Measurements from ENCODE around the gene CIITA. TPM values are rescaled to one million over a fixed set of nuclear protein-coding genes. Genes with fewer than 3 reads are reported as not detected.
"Not testable (repeated sequence)": the region's sequence is repeated elsewhere in the genome, so short reads cannot be mapped to it uniquely, and the experiment has no call there.

CIITA gene
- polyA plus RNA-seq, 2 donors: 2.8 to 5.5 TPM

GRCh38 chr16:10964039-10964890 is 87.3 kb downstream of the CIITA start:
- WGBS, 2 donors: 34 to 36% methylated on average over 20 of the region's 20 CpGs

GRCh38 chr16:10964891-10965326 is 87.9 kb downstream of the CIITA start:
- 84 to 87% methylated on average over 8 of the region's 8 CpGs for WGBS, 2 donors
- Histone ChIP-seq H3K9me3 (ENCODE audit: control insufficient read depth in 2 of 2, insufficient read depth in 1 of 2, low read depth in 1 of 2, low read length in 1 of 2) (no peaks in the 10 kb centered on the region), H3K4me1 (ENCODE audit: control insufficient read depth in 2 of 2, insufficient read depth in 2 of 2, low read length in 1 of 2) (peaks cover 0 to 4% of the 10 kb centered on the region in 2 donors), H3K27me3 (ENCODE audit: control insufficient read depth in 1 of 2, insufficient read depth in 2 of 2, low read length in 2 of 2) (no peaks in the 10 kb centered on the region), H3K36me3 (ENCODE audit: control insufficient read depth in 2 of 2, insufficient read depth in 2 of 2, low read length in 1 of 2) (peaks cover 6 to 16% of the 10 kb centered on the region in 2 donors), H3K4me3 (ENCODE audit: low read depth in 1 of 2, low read length in 2 of 2) (no peak overlapping the region), H3K27ac (ENCODE audit: low read depth in 2 of 2, low read length in 1 of 2) (no peak overlapping the region)

More at GRCh38 chr16:10964039-10964890, 87.3 kb downstream of the CIITA start:
- Histone ChIP-seq H3K27ac (ENCODE audit: low read depth in 2 of 2, low read length in 1 of 2) (peak overlapping the region in 1 of 2 donors; percentile 26), H3K4me1 (ENCODE audit: control insufficient read depth in 2 of 2, insufficient read depth in 2 of 2, low read length in 1 of 2) (peaks cover 0 to 4% of the 10 kb centered on the region in 2 donors), H3K9me3 (ENCODE audit: control insufficient read depth in 2 of 2, insufficient read depth in 1 of 2, low read depth in 1 of 2, low read length in 1 of 2) (no peaks in the 10 kb centered on the region), H3K4me3 (ENCODE audit: low read depth in 1 of 2, low read length in 2 of 2) (no peak overlapping the region), H3K27me3 (ENCODE audit: control insufficient read depth in 1 of 2, insufficient read depth in 2 of 2, low read length in 2 of 2) (no peaks in the 10 kb centered on the region), H3K36me3 (ENCODE audit: control insufficient read depth in 2 of 2, insufficient read depth in 2 of 2, low read length in 1 of 2) (peaks cover 6 to 16% of the 10 kb centered on the region in 2 donors)

GRCh38 chr16:10965440-10966061 is 88.5 kb downstream of the CIITA start:
- 78 to 79% methylated on average over 6 of the region's 6 CpGs for WGBS, 2 donors
- Histone ChIP-seq H3K27ac (ENCODE audit: low read depth in 2 of 2, low read length in 1 of 2) (no peak overlapping the region), H3K9me3 (ENCODE audit: control insufficient read depth in 2 of 2, insufficient read depth in 1 of 2, low read depth in 1 of 2, low read length in 1 of 2) (no peaks in the 10 kb centered on the region), H3K4me1 (ENCODE audit: control insufficient read depth in 2 of 2, insufficient read depth in 2 of 2, low read length in 1 of 2) (peaks cover 0 to 4% of the 10 kb centered on the region in 2 donors), H3K36me3 (ENCODE audit: control insufficient read depth in 2 of 2, insufficient read depth in 2 of 2, low read length in 1 of 2) (peaks cover 6 to 19% of the 10 kb centered on the region in 2 donors), H3K27me3 (ENCODE audit: control insufficient read depth in 1 of 2, insufficient read depth in 2 of 2, low read length in 2 of 2) (no peaks in the 10 kb centered on the region), H3K4me3 (ENCODE audit: low read depth in 1 of 2, low read length in 2 of 2) (no peak overlapping the region)

- H3K4me3 ChIP-seq (ENCODE audit: low read depth in 1 of 2, low read length in 2 of 2): no peak overlapping the region
- H3K4me1 ChIP-seq (ENCODE audit: control insufficient read depth in 2 of 2, insufficient read depth in 2 of 2, low read length in 1 of 2): peaks cover 0 to 4% of the 10 kb centered on the region in 2 donors
- no peaks in the 10 kb centered on the region for H3K9me3 ChIP-seq (ENCODE audit: control insufficient read depth in 2 of 2, insufficient read depth in 1 of 2, low read depth in 1 of 2, low read length in 1 of 2)
- H3K27me3 ChIP-seq (ENCODE audit: control insufficient read depth in 1 of 2, insufficient read depth in 2 of 2, low read length in 2 of 2): no peaks in the 10 kb centered on the region
- WGBS, 2 donors: 89% methylated on average over 5 of the region's 5 CpGs
- no peak overlapping the region for H3K27ac ChIP-seq (ENCODE audit: low read depth in 2 of 2, low read length in 1 of 2)
- H3K36me3 ChIP-seq (ENCODE audit: control insufficient read depth in 2 of 2, insufficient read depth in 2 of 2, low read length in 1 of 2): peaks cover 6 to 19% of the 10 kb centered on the region in 2 donors
Observed at GRCh38 chr16:10966129-10966528, 89.1 kb downstream of the CIITA start.

- WGBS, 2 donors: 61 to 63% methylated on average over 4 of the region's 4 CpGs
- not testable (repeated sequence) for H3K9me3 ChIP-seq (ENCODE audit: control insufficient read depth in 2 of 2, insufficient read depth in 1 of 2, low read depth in 1 of 2, low read length in 1 of 2); H3K27me3 ChIP-seq (ENCODE audit: control insufficient read depth in 1 of 2, insufficient read depth in 2 of 2, low read length in 2 of 2); H3K27ac ChIP-seq (ENCODE audit: low read depth in 2 of 2, low read length in 1 of 2); H3K4me1 ChIP-seq (ENCODE audit: control insufficient read depth in 2 of 2, insufficient read depth in 2 of 2, low read length in 1 of 2); H3K4me3 ChIP-seq (ENCODE audit: low read depth in 1 of 2, low read length in 2 of 2)
- peaks cover 6 to 19% of the 10 kb centered on the region in 2 donors for H3K36me3 ChIP-seq (ENCODE audit: control insufficient read depth in 2 of 2, insufficient read depth in 2 of 2, low read length in 1 of 2)
Observed at GRCh38 chr16:10966559-10966958, 89.6 kb downstream of the CIITA start.

- Histone ChIP-seq H3K9me3 (ENCODE audit: control insufficient read depth in 2 of 2, insufficient read depth in 1 of 2, low read depth in 1 of 2, low read length in 1 of 2) (no peaks in the 10 kb centered on the region), H3K4me3 (ENCODE audit: low read depth in 1 of 2, low read length in 2 of 2) (no peak overlapping the region), H3K27me3 (ENCODE audit: control insufficient read depth in 1 of 2, insufficient read depth in 2 of 2, low read length in 2 of 2) (no peaks in the 10 kb centered on the region), H3K36me3 (ENCODE audit: control insufficient read depth in 2 of 2, insufficient read depth in 2 of 2, low read length in 1 of 2) (peaks cover 6 to 21% of the 10 kb centered on the region in 2 donors), H3K4me1 (ENCODE audit: control insufficient read depth in 2 of 2, insufficient read depth in 2 of 2, low read length in 1 of 2) (peaks cover 0 to 4% of the 10 kb centered on the region in 2 donors), H3K27ac (ENCODE audit: low read depth in 2 of 2, low read length in 1 of 2) (no peak overlapping the region)
- WGBS, 2 donors: 80 to 86% methylated on average over 5 of the region's 5 CpGs
Observed at GRCh38 chr16:10967986-10968385, 91.0 kb downstream of the CIITA start.

- Histone ChIP-seq H3K4me1 (ENCODE audit: control insufficient read depth in 2 of 2, insufficient read depth in 2 of 2, low read length in 1 of 2) (peaks cover 0 to 4% of the 10 kb centered on the region in 2 donors), H3K9me3 (ENCODE audit: control insufficient read depth in 2 of 2, insufficient read depth in 1 of 2, low read depth in 1 of 2, low read length in 1 of 2) (no peaks in the 10 kb centered on the region), H3K27ac (ENCODE audit: low read depth in 2 of 2, low read length in 1 of 2) (no peak overlapping the region), H3K27me3 (ENCODE audit: control insufficient read depth in 1 of 2, insufficient read depth in 2 of 2, low read length in 2 of 2) (no peaks in the 10 kb centered on the region), H3K4me3 (ENCODE audit: low read depth in 1 of 2, low read length in 2 of 2) (no peak overlapping the region), H3K36me3 (ENCODE audit: control insufficient read depth in 2 of 2, insufficient read depth in 2 of 2, low read length in 1 of 2) (peaks cover 4 to 18% of the 10 kb centered on the region in 2 donors)
- WGBS, 2 donors: 90 to 97% methylated on average over 3 of the region's 3 CpGs
Observed at GRCh38 chr16:10968498-10968897, 91.5 kb downstream of the CIITA start.

- WGBS, 2 donors: 56 to 58% methylated on average over 1 of the region's 1 CpG
- H3K4me3 ChIP-seq (ENCODE audit: low read depth in 1 of 2, low read length in 2 of 2): no peak overlapping the region
- H3K27me3 ChIP-seq (ENCODE audit: control insufficient read depth in 1 of 2, insufficient read depth in 2 of 2, low read length in 2 of 2): no peaks in the 10 kb centered on the region
- no peaks in the 10 kb centered on the region for H3K9me3 ChIP-seq (ENCODE audit: control insufficient read depth in 2 of 2, insufficient read depth in 1 of 2, low read depth in 1 of 2, low read length in 1 of 2)
- H3K27ac ChIP-seq (ENCODE audit: low read depth in 2 of 2, low read length in 1 of 2): no peak overlapping the region
- peaks cover 0 to 16% of the 10 kb centered on the region in 2 donors for H3K36me3 ChIP-seq (ENCODE audit: control insufficient read depth in 2 of 2, insufficient read depth in 2 of 2, low read length in 1 of 2)
- H3K4me1 ChIP-seq (ENCODE audit: control insufficient read depth in 2 of 2, insufficient read depth in 2 of 2, low read length in 1 of 2): no peaks in the 10 kb centered on the region
Observed at GRCh38 chr16:10969615-10970014, 92.6 kb downstream of the CIITA start.

- 82 to 84% methylated on average over 2 of the region's 2 CpGs for WGBS, 2 donors
Observed at GRCh38 chr16:10970065-10970464, 93.1 kb downstream of the CIITA start.

More at GRCh38 chr16:10970065-10970464, 93.1 kb downstream of the CIITA start:
- no peaks in the 10 kb centered on the region for H3K27me3 ChIP-seq (ENCODE audit: control insufficient read depth in 1 of 2, insufficient read depth in 2 of 2, low read length in 2 of 2)
- no peak overlapping the region for H3K27ac ChIP-seq (ENCODE audit: low read depth in 2 of 2, low read length in 1 of 2)
- no peaks in the 10 kb centered on the region for H3K9me3 ChIP-seq (ENCODE audit: control insufficient read depth in 2 of 2, insufficient read depth in 1 of 2, low read depth in 1 of 2, low read length in 1 of 2)
- no peak overlapping the region for H3K4me3 ChIP-seq (ENCODE audit: low read depth in 1 of 2, low read length in 2 of 2)
- H3K36me3 ChIP-seq (ENCODE audit: control insufficient read depth in 2 of 2, insufficient read depth in 2 of 2, low read length in 1 of 2): peaks cover 0 to 16% of the 10 kb centered on the region in 2 donors
- H3K4me1 ChIP-seq (ENCODE audit: control insufficient read depth in 2 of 2, insufficient read depth in 2 of 2, low read length in 1 of 2): no peaks in the 10 kb centered on the region
